Stimulated activated CD8-positive, alpha-beta memory T cell treated with anti-CD3 and anti-CD28 coated beads, Interleukin-2, amount 100 ng/mL, for 1 hour (primary cell): ENCODE results near the gene SCUBE1.

Experiments used
- DNase-seq, 2 donors: peaks; one replicate each; pipeline ENCODE4 v3.0.0-alpha.2; 2020; ENCODE audit warnings: low read depth in 2 of 2

SCUBE1 gene

GRCh38 chr22:43257549-43257948 is 85.6 kb downstream of the SCUBE1 start:
- no peak for DNase-seq

- DNase-seq = no peak
Observed at GRCh38 chr22:43256976-43257545, 86.1 kb downstream of the SCUBE1 start.

GRCh38 chr22:43256569-43256968 is 86.6 kb downstream of the SCUBE1 start:
- no peak for DNase-seq

DNA sequence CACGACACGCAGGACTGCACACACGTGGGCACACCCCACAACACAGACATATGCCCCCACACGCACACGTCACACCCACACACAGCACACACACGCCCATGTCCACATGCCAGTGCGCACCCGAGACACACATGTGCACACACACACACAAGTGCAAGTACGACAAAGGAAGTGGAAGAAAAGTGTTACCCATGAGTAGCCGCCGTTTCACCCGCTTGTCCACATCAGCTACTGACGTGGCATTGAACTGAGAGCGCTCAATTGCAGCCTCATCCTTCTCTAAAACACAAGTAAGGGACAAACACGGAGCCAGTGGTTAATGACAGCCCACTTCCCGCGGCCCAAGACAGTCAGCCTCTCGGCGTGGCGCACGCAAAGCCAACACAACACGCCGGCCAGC is 87.9 kb downstream of the SCUBE1 start:
- no peak for DNase-seq

DNA sequence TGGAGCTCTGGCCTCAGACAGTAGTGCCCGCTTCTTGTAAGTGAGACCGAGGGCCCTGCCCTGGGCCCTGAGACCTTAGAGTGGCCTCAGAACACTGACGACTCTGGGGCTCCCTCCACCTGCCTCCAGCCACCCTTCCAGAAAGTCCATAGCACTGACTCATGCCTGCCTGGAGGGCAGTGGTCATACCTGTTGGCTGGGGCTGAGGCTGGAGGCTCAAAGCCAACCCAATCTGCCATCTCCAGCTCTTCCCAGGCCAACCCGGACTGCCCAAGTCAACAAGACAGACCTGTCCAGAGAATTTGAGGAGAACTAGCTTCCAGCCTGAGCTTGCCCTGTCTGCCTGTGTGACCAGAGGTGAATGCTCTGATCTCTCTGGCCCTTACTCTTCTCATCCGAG is 89.3 kb downstream of the SCUBE1 start:
- no peak for DNase-seq

GRCh38 chr22:43252319-43252718 is 90.9 kb downstream of the SCUBE1 start:
- DNase-seq = no peak

- no peak for DNase-seq
Observed at GRCh38 chr22:43249789-43250471, 93.2 kb downstream of the SCUBE1 start.

DNA sequence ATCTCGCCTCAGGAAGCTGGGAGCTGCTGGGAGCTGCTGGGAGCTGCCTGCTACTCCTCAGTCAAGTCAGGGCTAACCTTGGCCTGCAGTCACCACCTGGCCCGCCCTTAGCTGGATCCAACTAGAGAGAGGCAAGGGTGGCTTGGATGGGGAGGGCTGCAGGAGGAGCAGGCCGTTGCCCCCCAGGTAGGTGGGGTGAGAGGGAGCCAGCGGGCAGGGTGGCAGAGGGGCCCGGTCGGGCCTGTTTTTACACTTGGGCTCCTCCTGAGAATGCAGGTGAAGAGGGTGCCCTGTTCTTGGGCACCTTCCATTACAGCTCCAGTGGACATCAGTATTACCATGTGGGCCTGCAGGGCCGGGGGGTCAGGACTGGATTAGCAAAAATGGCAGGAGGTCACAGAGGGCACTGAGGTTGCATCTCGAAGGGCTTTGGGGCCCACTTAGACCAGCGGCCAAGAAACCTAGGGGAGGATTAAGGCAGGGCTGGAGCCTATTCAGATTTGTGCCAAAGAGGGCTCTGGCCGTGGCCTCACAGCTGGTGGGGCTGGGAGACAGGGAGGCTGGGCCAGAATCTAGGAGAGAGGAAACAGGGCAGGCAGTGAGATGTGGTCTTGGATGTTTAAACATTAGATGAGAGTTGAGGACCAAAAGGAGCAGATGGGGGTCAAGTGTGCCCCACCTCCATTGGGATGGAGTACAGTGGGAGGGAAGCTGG is 95.5 kb downstream of the SCUBE1 start:
- DNase-seq = no peak

GRCh38 chr22:43246188-43246587 is 97.0 kb downstream of the SCUBE1 start:
- no peak for DNase-seq

DNA sequence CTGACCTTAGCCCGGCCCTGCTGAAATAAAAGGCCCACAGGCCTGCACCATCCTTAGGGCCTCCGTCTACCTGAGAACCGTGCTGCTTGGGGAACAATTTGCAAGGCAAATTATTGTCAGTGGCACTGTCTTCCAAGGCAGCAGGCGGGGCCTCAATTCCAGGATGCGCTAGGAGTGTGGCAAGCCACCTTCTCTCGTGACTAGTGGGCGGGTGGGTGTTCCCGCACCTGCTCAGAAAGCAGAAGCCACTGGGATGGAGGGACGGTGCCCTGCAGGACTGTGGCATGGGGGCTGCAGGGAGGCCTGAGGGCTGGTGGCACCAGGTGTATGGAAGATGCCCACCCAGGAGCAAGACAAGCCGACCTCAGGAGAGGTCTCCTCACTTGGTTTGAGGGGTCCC is 97.5 kb downstream of the SCUBE1 start:
- no peak for DNase-seq

DNA sequence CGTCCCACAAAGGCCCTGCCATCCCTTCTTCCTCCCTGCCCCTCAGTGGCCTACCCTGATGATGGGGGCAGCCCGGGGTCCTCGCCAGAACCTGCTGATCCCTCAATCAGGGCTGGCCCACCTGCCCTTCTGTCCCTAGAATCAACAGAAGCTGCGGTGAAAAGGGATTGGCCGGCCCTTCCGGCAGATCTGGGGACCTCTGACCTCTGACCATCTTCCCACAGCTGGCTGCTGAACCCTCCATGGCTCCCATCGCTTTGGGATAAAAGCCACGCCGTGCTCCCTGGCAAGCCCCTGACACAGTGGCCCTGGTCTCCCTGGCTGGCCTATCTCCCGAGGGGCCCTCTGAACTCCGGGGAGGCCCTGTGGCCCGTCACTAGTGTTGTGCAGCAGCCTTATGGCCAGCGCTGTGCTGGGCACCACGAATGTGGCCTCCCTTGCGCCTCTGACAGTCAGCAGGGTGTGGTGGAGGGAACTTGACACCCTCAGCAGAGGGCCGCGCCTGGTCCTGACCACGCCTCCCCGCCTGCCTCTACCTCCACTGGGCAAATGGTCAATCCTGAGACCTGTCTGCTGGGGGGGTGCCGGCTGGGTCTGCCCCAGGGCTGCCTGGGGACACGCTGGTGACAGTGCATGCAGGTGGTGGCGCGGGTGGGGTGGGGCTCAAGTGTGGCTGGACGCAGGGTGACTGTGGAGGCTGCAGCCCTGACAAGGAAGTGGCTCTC is 98.2 kb downstream of the SCUBE1 start:
- DNase-seq = no peak

- no peak for DNase-seq
Observed at GRCh38 chr22:43244402-43244801, 98.8 kb downstream of the SCUBE1 start.

DNA sequence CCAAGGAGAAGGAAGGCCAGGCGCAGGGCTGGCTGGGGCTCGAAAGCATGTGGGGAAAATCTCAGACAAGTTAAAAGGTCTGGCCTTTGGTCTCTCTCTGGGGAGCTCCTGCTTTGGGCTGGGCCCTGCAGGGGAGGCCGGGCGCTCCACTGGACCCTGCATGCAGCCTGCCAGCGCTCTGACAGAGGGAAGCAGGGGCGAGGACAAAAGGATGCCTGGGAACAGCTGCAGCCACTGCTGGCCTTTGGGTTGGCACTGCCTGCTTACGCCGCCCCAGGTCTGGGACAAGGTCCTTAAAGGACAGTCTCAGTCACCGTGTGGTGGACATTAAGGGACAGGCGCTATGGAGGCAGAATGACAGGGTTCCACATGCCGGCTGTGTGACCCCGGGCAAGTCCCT is 99.8 kb downstream of the SCUBE1 start:
- DNase-seq = no peak

DNA sequence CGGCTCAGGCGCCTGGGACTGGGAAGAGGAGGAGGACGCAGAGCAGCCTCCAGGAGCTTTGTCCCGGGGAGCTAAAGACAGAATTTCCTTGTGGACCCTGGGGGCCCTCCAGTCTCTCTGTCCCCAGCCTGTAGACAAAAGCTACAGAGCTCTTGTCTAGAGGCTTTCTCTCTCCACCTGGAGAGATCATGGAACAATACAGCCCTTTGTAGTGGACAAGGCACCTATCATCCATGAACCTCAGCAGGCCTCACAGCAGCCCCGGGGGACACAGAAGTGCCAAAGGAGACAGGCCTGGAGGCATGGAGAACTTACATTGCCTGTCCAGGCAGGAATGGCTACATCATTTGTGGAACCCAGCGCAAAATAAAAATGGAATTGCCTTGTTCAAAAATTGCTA is 100.5 kb downstream of the SCUBE1 start:
- no peak for DNase-seq

DNA sequence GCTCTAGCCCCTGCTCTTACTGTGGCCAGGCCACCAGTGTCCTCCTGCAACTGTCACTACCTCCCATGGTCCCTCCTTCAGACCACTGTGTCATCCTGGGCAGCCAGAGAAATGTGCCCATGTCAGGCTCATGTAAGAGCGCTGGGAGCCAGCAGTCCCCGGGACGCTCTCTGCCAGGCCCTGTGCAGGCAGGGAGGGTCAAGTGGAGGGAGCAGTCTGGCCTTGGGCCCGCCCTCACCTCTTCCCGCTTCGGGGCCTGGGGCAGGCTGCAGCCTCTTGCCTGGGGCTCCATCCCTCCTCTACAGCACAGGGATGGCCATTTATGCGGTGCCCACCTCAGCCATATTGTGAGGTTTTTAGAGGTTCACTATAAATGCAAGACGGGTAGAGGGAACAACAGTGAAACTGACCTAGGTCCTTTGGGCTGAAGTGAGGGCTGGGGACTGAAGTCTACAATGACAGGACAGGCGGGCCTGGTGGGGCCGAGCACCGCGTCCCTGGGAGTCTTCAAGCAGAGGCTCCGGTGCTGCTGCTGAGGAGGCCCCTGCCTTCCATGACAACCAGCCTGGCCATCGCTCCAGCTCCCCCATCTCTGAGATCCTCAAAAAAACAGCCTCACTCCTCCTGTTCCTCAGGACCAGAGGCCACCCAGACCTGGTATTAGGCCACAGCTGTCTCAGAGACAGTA is 101.3 kb downstream of the SCUBE1 start:
- DNase-seq = no peak

GRCh38 chr22:43241138-43241597 is 102.0 kb downstream of the SCUBE1 start:
- DNase-seq = no peak

DNA sequence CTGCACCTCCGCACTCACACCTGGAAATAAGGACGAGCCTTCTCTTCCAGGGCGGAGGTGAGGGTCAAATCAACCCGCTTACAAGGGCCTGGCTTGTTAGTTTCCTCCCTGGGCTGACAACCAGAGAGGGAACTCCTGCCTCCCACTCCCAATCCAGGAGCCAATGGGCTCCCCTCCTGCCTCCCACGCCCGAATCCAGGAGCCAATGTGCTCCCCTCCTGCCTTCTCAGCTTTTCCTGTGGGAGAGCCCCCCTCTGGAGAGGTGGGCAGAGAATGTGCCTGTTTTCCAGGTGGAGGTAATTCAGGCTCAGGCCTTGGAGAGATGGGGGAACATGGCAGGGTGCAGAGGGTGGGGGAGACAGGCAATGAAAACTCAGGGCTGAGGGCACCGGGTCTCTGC is 102.6 kb downstream of the SCUBE1 start:
- no peak for DNase-seq

- no peak for DNase-seq
Observed at GRCh38 chr22:43239956-43240355, 103.2 kb downstream of the SCUBE1 start.

GRCh38 chr22:43239193-43239780 is 103.9 kb downstream of the SCUBE1 start:
- no peak for DNase-seq

- DNase-seq = no peak
Observed at GRCh38 chr22:43238526-43239006, 104.6 kb downstream of the SCUBE1 start.

GRCh38 chr22:43237280-43237679 is 105.9 kb downstream of the SCUBE1 start:
- DNase-seq = no peak
